CD14-positive monocyte (primary cell): ENCODE data around the gene CRTC3. TPM values are rescaled to one million over a fixed set of nuclear protein-coding genes. Genes with fewer than 3 reads are reported as not detected.

ENCODE experiments used
- DNase-seq, 3 donors: peaks; one replicate each; pipeline ENCODE4 v3.0.0-alpha.2; 2011 to 2022
- H2AFZ ChIP-seq: 2 replicates; pipeline ENCODE4 v1.6.0; 2012; ENCODE audit warnings: mild to moderate bottlenecking, low read depth, low read length, inconsistent platforms; ENCODE audit not compliant: insufficient read depth, poor library complexity, severe bottlenecking
- H3K27ac ChIP-seq, 2 donors: 1 replicate in 1 of 2; 2 replicates in 1 of 2; pipeline ENCODE4 v1.5.1; 2012 to 2013; ENCODE audit warnings: low read length in 2 of 2, control low read depth in 1 of 2, inconsistent platforms in 1 of 2, low read depth in 1 of 2, mild to moderate bottlenecking in 1 of 2
- H3K27me3 ChIP-seq, 2 donors: one replicate each; pipeline versions ENCODE4 v1.6.0 to v1.6.1; 2011 to 2013; ENCODE audit warnings: low read length in 2 of 2; ENCODE audit not compliant: control insufficient read depth in 2 of 2, insufficient read depth in 2 of 2
- H3K36me3 ChIP-seq, 2 donors: replicated peaks in 1 of 2; 1 replicate in 1 of 2; 2 replicates in 1 of 2; pipeline versions ENCODE4 v1.5.1 to v1.6.1; 2012 to 2013; ENCODE audit warnings: low read length in 2 of 2, control low read depth in 1 of 2, inconsistent platforms in 1 of 2, mild to moderate bottlenecking in 1 of 2; ENCODE audit not compliant: insufficient read depth in 2 of 2, control insufficient read depth in 1 of 2
- H3K4me1 ChIP-seq, 2 donors: 1 replicate in 1 of 2; 2 replicates in 1 of 2; pipeline versions ENCODE4 v1.5.1 to v1.6.1; 2012 to 2013; ENCODE audit warnings: low read length in 2 of 2, control low read depth in 1 of 2, inconsistent platforms in 1 of 2, mild to moderate bottlenecking in 1 of 2, moderate library complexity in 1 of 2; ENCODE audit not compliant: insufficient read depth in 2 of 2, control insufficient read depth in 1 of 2
- H3K4me2 ChIP-seq: replicated peaks from 2 replicates; pipeline ENCODE3; 2012; ENCODE audit warnings: low read length, moderate library complexity, mild to moderate bottlenecking; ENCODE audit not compliant: poor library complexity, severe bottlenecking; ENCODE audit errors: extremely low read depth
- H3K4me3 ChIP-seq, 3 experiments: fragments of 200-600 bp in 1 of 3; sonication (generic) in 1 of 3; replicated peaks in 1 of 3; 1 replicate in 2 of 3; 2 replicates in 1 of 3; pipeline ENCODE4 v1.5.1; 2011 to 2013; ENCODE audit warnings: low read length in 3 of 3, mild to moderate bottlenecking in 3 of 3, control low read depth in 2 of 3, low read depth in 2 of 3, inconsistent platforms in 1 of 3, moderate library complexity in 1 of 3
- H3K79me2 ChIP-seq: 2 replicates; pipeline ENCODE4 v1.6.0; 2012; ENCODE audit warnings: mild to moderate bottlenecking, control low read depth, inconsistent platforms, low read length, moderate library complexity; ENCODE audit not compliant: insufficient read depth
- H3K9ac ChIP-seq: 2 replicates; pipeline ENCODE4 v1.6.0; 2017; ENCODE audit warnings: low read length, mild to moderate bottlenecking; ENCODE audit not compliant: insufficient read depth, poor library complexity, severe bottlenecking
- H3K9me3 ChIP-seq, 2 donors: replicated peaks in 1 of 2; 1 replicate in 1 of 2; 2 replicates in 1 of 2; pipeline versions ENCODE4 v1.5.1 to v1.6.1; 2012 to 2013; ENCODE audit warnings: low read length in 2 of 2, control low read depth in 1 of 2; ENCODE audit not compliant: control insufficient read depth in 1 of 2, insufficient read depth in 1 of 2
- H4K20me1 ChIP-seq: 2 replicates; pipeline ENCODE4 v1.6.0; 2012; ENCODE audit warnings: mild to moderate bottlenecking, low read length, control low read depth, moderate library complexity; ENCODE audit not compliant: insufficient read depth
- H3K27ac Mint-ChIP-seq, 7 donors: one replicate each; pipeline ENCODE4 v1.8.0; 2020; ENCODE audit warnings: mild to moderate bottlenecking in 7 of 7, mixed read lengths in 7 of 7, moderate library complexity in 6 of 7, inconsistent platforms in 2 of 7
- H3K27me3 Mint-ChIP-seq, 3 donors: one replicate each; pipeline ENCODE4 v1.8.0; 2021 to 2022; ENCODE audit warnings: low read depth in 3 of 3, mild to moderate bottlenecking in 3 of 3, mixed read lengths in 3 of 3, moderate library complexity in 3 of 3, inconsistent platforms in 1 of 3
- H3K36me3 Mint-ChIP-seq, 2 donors: one replicate each; pipeline ENCODE4 v1.8.0; 2020; ENCODE audit warnings: mixed read lengths in 2 of 2, inconsistent platforms in 1 of 2, mild to moderate bottlenecking in 1 of 2
- H3K4me1 Mint-ChIP-seq: one replicate; pipeline ENCODE4 v1.8.0; 2020; ENCODE audit warnings: mild to moderate bottlenecking, mixed read lengths
- H3K4me3 Mint-ChIP-seq, 2 donors: one replicate each; pipeline ENCODE4 v1.8.0; 2020; ENCODE audit warnings: mild to moderate bottlenecking in 2 of 2, mixed read lengths in 2 of 2, moderate library complexity in 1 of 2
- H3K9me3 Mint-ChIP-seq, 7 donors: one replicate each; pipeline ENCODE4 v1.8.0; 2020 to 2022; ENCODE audit warnings: mixed read lengths in 7 of 7, mild to moderate bottlenecking in 6 of 7, moderate library complexity in 6 of 7, inconsistent platforms in 2 of 7
- CTCF ChIP-seq: fragments of 200-600 bp; IDR thresholded peaks from one replicate; pipeline ENCODE4 v1.8.0; 2022; ENCODE audit warnings: antibody characterized with exemption, mild to moderate bottlenecking
- WGBS: methylation state at CpG from one replicate; pipeline ENCODE4 v1.1.5; 2013; ENCODE audit warnings: missing lambda C conversion rate; ENCODE audit not compliant: insufficient coverage; 5-methylcytosine and 5-hydroxymethylcytosine counted together
- intact Hi-C, 2 donors: fragments of 100-400 bp; cut with micrococcal nuclease; formaldehyde crosslinking; loops; one replicate each; pipeline versions ENCODE4 v1.15.0 to v1.15.1; 2023
- polyA minus RNA-seq: library from RNA; depleted of rRNA, polyadenylated mRNA; stranded (reverse); fragments of >200 nt; gene quantifications from 2 replicates; pipeline ENCODE4 v1.2.3, GENCODE V29; 2012
- polyA plus RNA-seq, 3 donors: library from polyadenylated mRNA; depleted of rRNA in 1 of 3; unstranded in 2 of 3; stranded (reverse) in 1 of 3; fragments of 300-500 nt in 2 of 3; fragments of >200 nt in 1 of 3; fragmentation: Illumina TruSeq in 2 of 3; gene quantifications; 1 replicate in 2 of 3; 2 replicates in 1 of 3; pipeline ENCODE4 v1.2.3, GENCODE V29; 2012 to 2021
- total RNA-seq, 12 experiments: library from RNA in 1 of 12; stranded (reverse) in 1 of 12; fragments of 120-200 nt in 1 of 12; gene quantifications; one replicate each; pipeline ENCODE4 v1.2.4 and lab custom pipeline; 2013 to 2026; ENCODE audit warnings: mixed read lengths in 6 of 12, inconsistent platforms in 1 of 12

The CRTC3 gene
- 17.1 TPM for total RNA-seq (2013)
- polyA plus RNA-seq (10 to 100 TPM in 2 of 3 donors, 1 to 10 TPM in 1; 6.0 to 25.4 (median 12.2) TPM), polyA minus RNA-seq (10.0 and 14.9 TPM in 2 replicates), total RNA-seq (lab: John Stamatoyannopoulos, UW) (21.0 to 76.1 (median 32.7) reads per million in 11 experiments)

GRCh38 chr15:90529371-90530249, at the start of gene CRTC3:
TSS of gene CRTC3 (plus strand) at chr15:90529923. CDS start at chr15:90530072, 149 bp downstream.
- peaks cover 10% of the 10 kb centered on the region in 2 donors for H3K36me3 Mint-ChIP-seq
- no peak for TF ChIP-seq CTCF
- no peaks in the 10 kb centered on the region for H3K27me3 ChIP-seq
- H3K4me3 Mint-ChIP-seq = peak within 1 kb of the TSS; percentile 96 to 99
- intact Hi-C loops = loop anchor here (10.0 kb wide), 2 partner anchors 65 to 75 kb away; no protein-coding TSS in a partner anchor
- H3K9me3 Mint-ChIP-seq = peaks cover 0 to 5% (median 0%) of the 10 kb centered on the region in 7 donors
- under 1% methylated on average over 102 of the region's 104 CpGs for WGBS
- H4K20me1 ChIP-seq = peaks cover 39% of the 10 kb centered on the region
- H3K79me2 ChIP-seq = peaks cover 42% of the 10 kb centered on the region
- peak within 1 kb of the TSS; percentile 97 for H2AFZ ChIP-seq
- peaks cover 35% of the 10 kb centered on the region for H3K4me1 Mint-ChIP-seq
- peak within 1 kb of the TSS; percentile 77 for H3K9ac ChIP-seq
- peak in 2 of 3 donors; percentile 53 to 63 for DNase-seq
- H3K36me3 ChIP-seq = no peaks in the 10 kb centered on the region
- H3K27me3 Mint-ChIP-seq = peaks cover 5 to 14% (median 7%) of the 10 kb centered on the region in 3 donors
- peak within 1 kb of the TSS; percentile 54 to 82 (median 70) for H3K4me3 ChIP-seq
- peak within 1 kb of the TSS; percentile 76 for H3K4me2 ChIP-seq
- H3K27ac Mint-ChIP-seq = peak within 1 kb of the TSS; percentile 62 to 89 (median 76)
- peak within 1 kb of the TSS in 1 of 2 donors; percentile 73 for H3K27ac ChIP-seq
- peaks cover 18 to 25% of the 10 kb centered on the region in 2 donors for H3K4me1 ChIP-seq
- H3K9me3 ChIP-seq = no peaks in the 10 kb centered on the region

- H3K4me2 ChIP-seq = no peak overlapping the region
- H4K20me1 ChIP-seq = peaks cover 100% of the 10 kb centered on the region
- H3K4me3 ChIP-seq = no peak overlapping the region
- H3K36me3 ChIP-seq = peaks cover 98 to 99% of the 10 kb centered on the region in 2 donors
- no peak for DNase-seq
- Mint-ChIP-seq H3K27ac (peak overlapping the region in 3 of 7 donors; percentile 39 to 64 (median 43)), H3K27me3 (peaks cover 0 to 2% (median 0%) of the 10 kb centered on the region in 3 donors), H3K9me3 (no peaks in the 10 kb centered on the region), H3K4me3 (no peak overlapping the region), H3K36me3 (peaks cover 89 to 99% of the 10 kb centered on the region in 2 donors), H3K4me1 (no peaks in the 10 kb centered on the region)
- peaks cover 16% of the 10 kb centered on the region for H3K79me2 ChIP-seq
- no peak overlapping the region for H3K9ac ChIP-seq
- TF ChIP-seq CTCF = no peak
- no peaks in the 10 kb centered on the region for H3K9me3 ChIP-seq
- intact Hi-C loops = loop anchor here in 1 of 2 donors (10.0 kb wide), 1 partner anchor 156 kb away; no protein-coding TSS in a partner anchor
- no peak overlapping the region for H2AFZ ChIP-seq
- no peaks in the 10 kb centered on the region for H3K4me1 ChIP-seq
- peak overlapping the region in 1 of 2 donors; percentile 22 for H3K27ac ChIP-seq
- 26% methylated on average over 3 of the region's 3 CpGs for WGBS
- no peaks in the 10 kb centered on the region for H3K27me3 ChIP-seq
Measured at GRCh38 chr15:90481023-90481422, 48.7 kb upstream of the CRTC3 start.
